Ectodermal cell (in vitro differentiated cells): ENCODE results near the gene GRK3.

Source experiments
- H3K27ac ChIP-seq: 2 replicates; pipeline ENCODE4 v1.7.0; 2013; ENCODE audit warnings: mild to moderate bottlenecking, low read depth, low read length; ENCODE audit not compliant: insufficient read depth, poor library complexity, severe bottlenecking
- H3K27me3 ChIP-seq: 2 replicates; pipeline ENCODE4 v1.7.0; 2013; ENCODE audit warnings: mild to moderate bottlenecking, low read length; ENCODE audit not compliant: insufficient read depth, control insufficient read depth, poor library complexity, severe bottlenecking
- H3K36me3 ChIP-seq: one replicate; pipeline ENCODE4 v1.7.0; 2013; ENCODE audit warnings: low read length; ENCODE audit not compliant: control insufficient read depth, insufficient read depth
- H3K4me1 ChIP-seq: one replicate; pipeline ENCODE4 v1.7.0; 2013; ENCODE audit warnings: low read length; ENCODE audit not compliant: control insufficient read depth, insufficient read depth
- H3K4me3 ChIP-seq: 2 replicates; pipeline ENCODE4 v1.7.0; 2013; ENCODE audit warnings: low read depth, low read length, control low read depth; ENCODE audit not compliant: insufficient read depth
- H3K9me3 ChIP-seq: 2 replicates; pipeline ENCODE4 v1.7.0; 2013; ENCODE audit warnings: mild to moderate bottlenecking, low read length, moderate library complexity; ENCODE audit not compliant: control insufficient read depth
- WGBS, 2 experiments: methylation state at CpG; one replicate each; pipeline ENCODE4 v1.1.7; 2013; ENCODE audit warnings: missing lambda C conversion rate in 2 of 2; 5-methylcytosine and 5-hydroxymethylcytosine counted together

GRK3 gene

DNA sequence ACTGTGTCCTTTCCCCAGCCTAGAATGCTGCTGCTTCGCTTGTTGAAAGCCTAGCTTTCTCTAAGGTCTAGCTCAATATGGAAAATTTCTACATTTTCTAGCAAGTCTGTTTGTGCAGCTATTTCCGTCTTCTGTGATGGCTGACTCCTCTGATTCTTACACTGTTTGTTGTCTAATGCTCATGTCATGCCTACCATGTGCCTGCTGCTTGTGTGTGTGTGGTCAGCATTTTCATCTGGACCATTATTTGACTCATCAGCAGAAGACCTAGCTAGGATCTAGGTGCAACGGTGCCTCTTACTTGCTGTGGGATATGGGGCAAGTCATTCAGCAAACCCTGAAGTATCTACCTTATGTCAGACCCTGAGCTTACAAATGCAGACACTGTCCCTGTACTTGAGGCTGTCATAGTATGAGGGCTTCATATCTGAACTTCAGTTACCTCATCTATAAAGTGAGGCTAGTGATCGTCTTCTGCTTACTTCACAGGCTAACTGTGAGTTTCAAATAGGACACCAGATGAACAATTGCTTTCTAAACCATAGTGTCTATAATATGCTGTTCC, 91.0 kb downstream of the GRK3 start:
- Histone ChIP-seq H3K36me3 (no peaks in the 10 kb centered on the region), H3K27ac (no peak overlapping the region), H3K27me3 (no peaks in the 10 kb centered on the region), H3K4me1 (no peaks in the 10 kb centered on the region), H3K9me3 (no peaks in the 10 kb centered on the region), H3K4me3 (no peak overlapping the region)
- WGBS, 2 experiments, result 94 to 96% methylated on average over 4 of the region's 4 CpGs

DNA sequence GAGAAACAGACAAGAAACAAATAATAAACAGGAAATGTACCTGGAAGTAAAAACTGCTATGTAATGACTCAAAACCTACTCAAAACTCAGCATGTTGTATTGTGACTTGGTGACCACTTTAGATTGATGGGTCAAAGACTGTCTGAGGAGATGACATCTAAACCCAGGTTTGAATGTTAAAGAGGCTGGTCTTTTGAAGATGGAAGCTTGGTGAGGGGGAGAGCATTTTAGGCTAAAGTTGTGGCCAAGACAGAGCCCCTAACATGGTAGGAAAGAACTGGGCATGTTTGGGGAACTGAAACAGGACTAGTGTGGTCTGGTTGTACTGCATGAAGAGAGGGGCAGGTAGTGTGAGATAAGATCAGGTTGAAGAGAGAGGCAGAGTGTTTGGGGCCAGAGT, 92.2 kb downstream of the GRK3 start:
- H3K4me1 ChIP-seq, result no peaks in the 10 kb centered on the region
- H3K27me3 ChIP-seq, result no peaks in the 10 kb centered on the region
- H3K4me3 ChIP-seq, result no peak overlapping the region
- H3K36me3 ChIP-seq, result no peaks in the 10 kb centered on the region
- no peak overlapping the region for H3K27ac ChIP-seq
- no peaks in the 10 kb centered on the region for H3K9me3 ChIP-seq

DNA sequence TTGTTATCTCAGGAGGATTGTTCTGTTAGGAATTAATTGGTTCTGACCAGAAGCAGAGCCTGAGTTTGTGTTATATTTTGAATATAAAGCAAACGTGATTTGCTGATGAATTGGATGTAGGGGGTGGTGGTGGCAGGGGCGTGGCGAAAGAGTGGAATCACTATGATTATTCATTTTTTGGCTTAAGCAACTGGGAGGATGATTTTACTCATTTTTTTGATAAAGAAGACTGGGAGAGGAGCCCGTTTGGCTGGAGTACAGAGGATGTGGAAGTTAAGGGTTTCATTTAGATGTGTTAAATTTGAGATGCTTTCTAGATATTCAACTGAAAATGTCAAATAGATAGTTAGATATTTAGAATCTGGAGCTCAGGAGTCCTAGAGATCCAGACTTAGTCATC, 94.2 kb downstream of the GRK3 start:
- Histone ChIP-seq H3K27ac (no peak overlapping the region), H3K27me3 (no peaks in the 10 kb centered on the region), H3K4me1 (no peaks in the 10 kb centered on the region), H3K9me3 (no peaks in the 10 kb centered on the region), H3K36me3 (no peaks in the 10 kb centered on the region), H3K4me3 (no peak overlapping the region)
- 93 to 97% methylated on average over 4 of the region's 4 CpGs for WGBS, 2 experiments

DNA sequence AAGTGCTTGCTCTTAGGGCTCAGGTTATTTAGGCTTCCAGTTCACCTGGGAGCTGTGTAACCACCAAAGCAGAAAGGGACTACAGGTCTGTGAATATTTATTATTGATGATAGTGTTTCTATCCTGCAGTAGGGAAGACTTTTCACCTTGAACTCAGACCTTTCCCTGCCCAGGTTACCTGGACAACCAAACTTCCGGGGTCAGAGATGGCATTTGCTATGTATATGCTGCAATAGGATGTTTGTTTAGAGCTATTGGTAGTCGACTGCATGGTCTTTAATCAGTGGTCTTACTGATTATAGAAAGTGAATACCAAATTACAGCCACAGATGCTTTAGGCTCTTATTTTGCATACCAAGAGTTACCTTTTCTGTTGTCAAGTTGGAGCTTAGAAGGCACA, 94.9 kb downstream of the GRK3 start:
- H3K4me1 ChIP-seq, result no peaks in the 10 kb centered on the region
- no peak overlapping the region for H3K4me3 ChIP-seq
- H3K27ac ChIP-seq, result no peak overlapping the region
- WGBS, 2 experiments, result 92 to 94% methylated on average over 2 of the region's 2 CpGs
- no peaks in the 10 kb centered on the region for H3K36me3 ChIP-seq
- no peaks in the 10 kb centered on the region for H3K27me3 ChIP-seq
- no peaks in the 10 kb centered on the region for H3K9me3 ChIP-seq

DNA sequence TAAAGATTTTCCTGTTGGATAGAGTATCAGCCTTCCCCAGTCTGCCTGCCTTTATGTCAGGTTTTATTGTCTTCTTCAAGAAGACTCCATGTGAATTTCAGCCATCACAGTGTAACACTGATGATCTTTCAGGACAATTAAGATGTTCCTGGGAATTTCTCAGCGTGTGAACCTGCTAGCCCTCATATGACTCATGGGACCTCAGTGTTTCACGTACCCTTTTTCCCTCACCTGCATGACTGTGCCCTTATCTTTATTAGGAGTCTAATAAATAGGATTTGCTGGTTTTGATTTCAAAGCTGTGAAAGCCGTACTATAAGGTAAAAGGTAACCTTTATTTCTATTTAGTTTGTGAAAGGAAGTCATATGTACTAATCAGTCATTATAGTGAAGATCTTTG, 95.9 kb downstream of the GRK3 start:
- Histone ChIP-seq H3K36me3 (no peaks in the 10 kb centered on the region), H3K4me1 (no peaks in the 10 kb centered on the region), H3K9me3 (no peaks in the 10 kb centered on the region), H3K27ac (no peak overlapping the region), H3K4me3 (no peak overlapping the region), H3K27me3 (no peaks in the 10 kb centered on the region)
- 96 to 98% methylated on average over 3 of the region's 3 CpGs for WGBS, 2 experiments

DNA sequence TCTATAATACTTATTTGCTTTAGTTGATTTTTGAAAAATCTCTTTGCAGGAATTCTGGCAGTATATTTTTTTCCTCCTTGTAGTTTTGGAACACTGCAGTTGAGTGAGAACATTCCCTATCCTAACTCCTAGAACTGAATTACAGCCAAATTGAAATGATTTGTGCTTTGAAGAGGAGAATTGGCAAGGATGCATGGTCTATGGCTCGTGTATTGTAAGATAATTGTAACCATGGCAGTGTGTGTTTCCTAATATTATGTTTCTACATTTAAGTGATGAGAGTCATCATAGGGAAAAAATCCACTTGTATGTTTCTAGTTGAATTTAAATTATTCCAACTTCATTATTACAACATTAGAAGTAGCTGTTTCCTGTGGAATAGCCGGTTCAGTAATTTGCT, 96.6 kb downstream of the GRK3 start:
- 94 to 100% methylated on average over 1 to 2 of the region's 2 CpGs for WGBS, 2 experiments
- Histone ChIP-seq H3K27ac (no peak overlapping the region), H3K4me1 (no peaks in the 10 kb centered on the region), H3K27me3 (no peaks in the 10 kb centered on the region), H3K9me3 (no peaks in the 10 kb centered on the region), H3K36me3 (no peaks in the 10 kb centered on the region), H3K4me3 (no peak overlapping the region)

DNA sequence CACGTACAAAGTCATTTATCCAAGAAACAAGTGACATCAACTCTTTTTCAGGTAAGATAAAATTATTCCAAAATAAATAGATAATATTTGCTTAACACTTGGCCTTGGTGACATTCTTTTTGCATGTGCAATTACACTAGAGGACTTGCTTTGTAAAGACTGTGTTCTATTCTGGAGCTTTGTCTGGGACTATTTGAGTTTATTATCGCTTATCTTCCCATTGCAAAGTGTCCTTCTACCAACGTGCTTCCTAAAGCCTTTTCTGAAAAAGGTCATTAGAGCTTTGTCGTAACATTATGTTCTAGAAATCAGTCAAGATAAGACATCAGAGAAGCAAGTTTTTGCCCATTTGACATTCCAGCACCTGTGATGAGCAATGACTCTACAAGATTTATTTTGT, 99.2 kb downstream of the GRK3 start:
- Histone ChIP-seq H3K27ac (no peak overlapping the region), H3K9me3 (no peaks in the 10 kb centered on the region), H3K4me1 (no peaks in the 10 kb centered on the region), H3K4me3 (no peak overlapping the region), H3K36me3 (no peaks in the 10 kb centered on the region), H3K27me3 (no peaks in the 10 kb centered on the region)
- 90 to 93% methylated on average over 3 to 4 of the region's 4 CpGs for WGBS, 2 experiments

DNA sequence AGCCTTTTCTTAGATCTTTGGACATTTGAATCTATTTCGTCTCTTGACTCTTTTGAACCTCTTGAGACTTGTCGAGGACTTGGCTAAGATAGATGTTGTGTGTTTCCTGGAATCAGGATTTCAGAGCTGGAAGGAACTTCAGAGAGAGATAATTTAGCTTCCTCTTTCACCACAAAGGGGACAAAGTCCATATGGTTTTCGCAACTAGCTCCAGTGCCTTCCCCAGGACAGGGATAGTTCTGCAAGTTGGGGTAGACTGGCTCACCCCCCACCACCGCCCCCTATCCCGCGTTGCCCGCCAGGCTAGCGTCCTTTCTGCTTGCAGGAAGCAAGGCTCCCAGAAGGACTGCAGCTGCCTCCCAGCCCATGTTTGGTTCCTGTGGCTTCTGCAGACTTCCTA, 101.8 kb downstream of the GRK3 start:
- Histone ChIP-seq H3K4me1 (no peaks in the 10 kb centered on the region), H3K27ac (no peak overlapping the region), H3K4me3 (no peak overlapping the region), H3K27me3 (no peaks in the 10 kb centered on the region), H3K9me3 (peaks cover 2% of the 10 kb centered on the region), H3K36me3 (no peaks in the 10 kb centered on the region)
- 81 to 83% methylated on average over 8 of the region's 8 CpGs for WGBS, 2 experiments

DNA sequence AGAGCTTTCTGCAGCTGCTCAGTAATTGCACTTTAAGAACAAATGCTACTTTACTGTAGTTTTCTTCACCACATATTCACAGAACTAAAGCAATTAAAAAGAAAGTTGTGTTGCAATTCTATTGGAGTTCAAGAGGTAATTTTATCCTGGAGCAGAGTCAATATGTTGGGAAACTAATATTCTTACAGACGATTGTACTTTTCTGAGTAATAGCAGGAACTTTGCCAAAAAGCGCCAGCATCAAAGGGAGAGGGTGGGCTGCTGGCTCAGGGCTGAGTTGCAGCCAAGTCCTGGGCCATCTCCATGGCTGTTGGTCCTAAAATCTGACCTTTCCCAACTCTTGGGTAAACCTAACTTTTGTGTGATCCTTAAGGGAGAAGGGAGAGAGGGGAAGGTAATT, 104.0 kb downstream of the GRK3 start:
- H3K27me3 ChIP-seq, result no peaks in the 10 kb centered on the region
- H3K4me1 ChIP-seq, result no peaks in the 10 kb centered on the region
- H3K4me3 ChIP-seq, result no peak overlapping the region
- H3K36me3 ChIP-seq, result no peaks in the 10 kb centered on the region
- peaks cover 2% of the 10 kb centered on the region for H3K9me3 ChIP-seq
- WGBS, 2 experiments, result 86 to 93% methylated on average over 2 of the region's 2 CpGs
- no peak overlapping the region for H3K27ac ChIP-seq

DNA sequence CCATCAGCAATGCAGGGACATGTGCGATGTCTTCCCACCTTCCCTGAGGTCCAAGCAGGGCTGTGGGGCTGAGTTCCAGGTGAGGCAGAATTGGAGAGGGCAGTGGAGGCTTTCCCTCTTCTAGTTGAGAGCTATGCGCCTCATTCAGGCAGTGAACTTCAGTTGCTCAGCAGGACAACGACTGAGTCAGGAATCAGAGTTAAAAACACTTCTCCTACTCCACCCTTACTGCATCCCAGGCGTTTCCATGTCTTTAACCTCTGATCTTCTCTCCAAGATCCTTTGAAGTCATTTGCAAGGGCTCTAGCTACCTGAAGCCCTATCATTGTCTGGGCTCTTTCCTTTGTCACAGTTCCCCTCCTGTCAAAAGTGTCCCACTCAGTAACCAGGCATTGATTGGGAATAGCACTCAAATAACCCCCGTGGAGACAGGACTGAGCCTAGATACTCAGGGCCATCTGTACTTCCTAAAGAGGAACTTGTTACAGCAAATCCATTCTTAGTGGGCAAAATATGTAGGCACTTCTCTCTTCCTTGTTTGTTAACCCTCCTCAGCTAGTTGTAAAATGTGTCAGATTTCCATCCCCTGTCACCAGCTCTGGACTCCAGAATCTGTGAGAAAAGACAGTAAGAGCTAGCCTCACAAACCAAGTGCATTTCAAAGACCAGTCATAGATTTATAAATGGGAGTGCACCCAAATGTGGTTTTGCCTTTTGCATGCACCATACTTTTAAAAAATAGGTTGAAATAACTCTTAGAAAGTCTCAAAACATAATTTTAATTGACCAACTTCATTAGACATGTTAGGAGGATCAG, 105.0 kb downstream of the GRK3 start:
- Histone ChIP-seq H3K4me1 (no peaks in the 10 kb centered on the region), H3K27me3 (no peaks in the 10 kb centered on the region), H3K27ac (no peak overlapping the region), H3K4me3 (no peak overlapping the region), H3K36me3 (no peaks in the 10 kb centered on the region), H3K9me3 (peaks cover 2% of the 10 kb centered on the region)
- 61 to 77% methylated on average over 5 of the region's 5 CpGs for WGBS, 2 experiments
